ENCODE results near the gene EYS.

DNA sequence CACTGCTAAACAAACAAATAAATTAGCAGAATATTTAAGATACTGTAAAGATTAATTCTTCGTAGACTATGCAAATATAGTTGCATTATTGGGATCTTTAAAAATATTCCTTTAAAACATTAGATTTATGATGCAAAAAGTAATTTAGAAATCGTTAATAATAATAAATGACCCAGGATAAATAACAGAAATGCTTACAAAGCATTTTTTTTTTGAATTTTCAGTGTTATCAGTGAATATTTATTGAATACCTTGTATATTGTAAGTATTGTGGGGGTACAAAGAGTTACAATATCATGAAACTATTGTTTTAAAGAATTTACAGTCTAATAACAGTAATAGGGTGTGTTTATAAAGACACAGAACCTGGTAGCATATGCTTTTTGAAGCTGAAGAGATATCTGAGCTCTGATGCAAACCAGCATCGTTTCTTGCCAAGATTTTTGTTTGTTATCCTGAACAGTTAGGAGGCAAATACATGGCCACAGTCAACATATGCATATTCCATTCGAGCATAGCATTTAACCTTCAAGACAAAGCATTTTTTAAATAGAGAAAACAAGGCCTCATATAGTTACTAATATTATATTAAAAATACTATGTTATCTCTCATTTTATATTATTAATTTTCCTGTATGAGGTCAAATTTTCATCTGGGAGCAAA, 1584.2 kb downstream of the EYS start:
- no peak for TF ChIP-seq EZH2 (IDR thresholded peaks at IDR 0.05; ENCODE audit: insufficient read depth, poor library complexity, severe bottlenecking)
- no peak for TF ChIP-seq EZH2phosphoT487 (IDR thresholded peaks at IDR 0.05; ENCODE audit: insufficient read depth, low read depth)

Data from GM23248 (cell line).